ENCODE data around the gene CFAP97.

- TF ChIP-seq CTCF (IDR thresholded peaks at IDR 0.05) (no peak), EZH2 (IDR thresholded peaks at IDR 0.05; ENCODE audit: borderline replicate concordance, insufficient read depth, low read depth, low read length, poor library complexity, severe bottlenecking) (no peak)
Measured at GRCh38 chr4:185209031-185209851, 5.4 kb upstream of the CFAP97 start, which contains the start of gene SNX25.
